Lower lobe of right lung (tissue), 2 donors: Measurements from ENCODE around the gene ZNF587. TPM values are rescaled to one million over a fixed set of nuclear protein-coding genes. Genes with fewer than 3 reads are reported as not detected.
"Not testable (repeated sequence)": the region's sequence is repeated elsewhere in the genome, so short reads cannot be mapped to it uniquely, and the experiment has no call there.

Experiments
- ATAC-seq, 2 donors: fragments of 200-7000 bp; cut with Tn5 transposase; one replicate each; pipeline ENCODE4 v1.9.1; 2020 to 2022; ENCODE audit warnings: mild to moderate bottlenecking in 2 of 2, moderate library complexity in 2 of 2
- DNase-seq: peaks from one replicate; pipeline ENCODE4 v3.0.0-alpha.2; 2020
- H3K27ac ChIP-seq: fragments of 200-600 bp; one replicate; pipeline ENCODE4 v1.8.0; 2022
- H3K27me3 ChIP-seq: fragments of 200-600 bp; one replicate; pipeline ENCODE4 v1.8.0; 2022; ENCODE audit warnings: low read depth
- H3K36me3 ChIP-seq: fragments of 200-600 bp; one replicate; pipeline ENCODE4 v1.8.0; 2022; ENCODE audit warnings: mild to moderate bottlenecking
- H3K4me1 ChIP-seq: fragments of 200-600 bp; one replicate; pipeline ENCODE4 v1.8.0; 2022
- H3K4me3 ChIP-seq: fragments of 200-600 bp; one replicate; pipeline ENCODE4 v1.8.0; 2022; ENCODE audit warnings: mild to moderate bottlenecking
- H3K9me3 ChIP-seq: fragments of 200-600 bp; one replicate; pipeline ENCODE4 v1.8.0; 2022
- CTCF ChIP-seq: fragments of 200-600 bp; IDR thresholded peaks from one replicate; pipeline ENCODE4 v1.8.0; 2022; ENCODE audit warnings: antibody characterized with exemption, mild to moderate bottlenecking
- intact Hi-C: fragments of 100-400 bp; cut with DNase I; formaldehyde crosslinking; loops from one replicate; pipeline ENCODE4 v1.11.0; 2022
- total RNA-seq: library from RNA; stranded (reverse); fragmentation: NEBNext Ultra II Directional; extraction: Animal tissue kit (Norgen Biotek cat#: 25700); gene quantifications from one replicate; pipeline ENCODE4 v1.2.1, GENCODE V29; 2021
- donor health status: DM: no; HTN: yes; CAD: no; lungs with severe emphysema.

ZNF587 gene
- total RNA-seq, 1 donor from 2014 or later: 25.6 TPM

- peak; percentile 37 for TF ChIP-seq CTCF
- ATAC-seq (peak; percentile 93 to 95), DNase-seq (peak; percentile 78)
- peaks cover 22% of the 10 kb centered on the region for H3K9me3 ChIP-seq
- peak within 1 kb of the TSS; percentile 67 for H3K4me3 ChIP-seq
- peak within 1 kb of the TSS; percentile 63 for H3K27ac ChIP-seq
- intact Hi-C loops: no loop called here
- no peaks in the 10 kb centered on the region for H3K27me3 ChIP-seq
- peaks cover 4% of the 10 kb centered on the region for H3K4me1 ChIP-seq
- H3K36me3 ChIP-seq: no peaks in the 10 kb centered on the region
Measured at GRCh38 chr19:57888560-57889231, 39.0 kb downstream of the ZNF587 start, which contains the start of gene ZNF814. TSS of gene ZNF814 (minus strand) at chr19:57889037. CDS start at chr19:57888802, 235 bp downstream.

- H3K36me3 ChIP-seq, H3K27ac ChIP-seq, intact Hi-C loops, DNase-seq, H3K4me3 ChIP-seq, H3K27me3 ChIP-seq, H3K4me1 ChIP-seq, ATAC-seq: not testable (repeated sequence)
- H3K9me3 ChIP-seq: peaks cover 11% of the 10 kb centered on the region
Measured at GRCh38 chr19:57890706-57891105, 41.0 kb downstream of the ZNF587 start.

GRCh38 chr19:57900311-57900710 is 50.7 kb downstream of the ZNF587 start:
- no peak for TF ChIP-seq CTCF

GRCh38 chr19:57903618-57904184 is 54.0 kb downstream of the ZNF587 start:
- ATAC-seq (no peak), DNase-seq (no peak)

More at GRCh38 chr19:57900311-57900710, 50.7 kb downstream of the ZNF587 start:
- DNase-seq: no peak
- no peak overlapping the region for H3K4me3 ChIP-seq
- H3K27ac ChIP-seq: no peak overlapping the region
- ATAC-seq: no peak
- no peaks in the 10 kb centered on the region for H3K27me3 ChIP-seq
- H3K9me3 ChIP-seq: peaks cover 13% of the 10 kb centered on the region
- intact Hi-C loops: no loop called here
- H3K4me1 ChIP-seq: no peaks in the 10 kb centered on the region
- H3K36me3 ChIP-seq: no peaks in the 10 kb centered on the region

GRCh38 chr19:57905258-57905657 is 55.6 kb downstream of the ZNF587 start:
- Histone ChIP-seq H3K36me3 (peaks cover 24% of the 10 kb centered on the region), H3K4me1 (no peaks in the 10 kb centered on the region), H3K4me3 (no peak overlapping the region), H3K9me3 (peaks cover 47% of the 10 kb centered on the region), H3K27ac (no peak overlapping the region), H3K27me3 (no peaks in the 10 kb centered on the region)
- no peak for TF ChIP-seq CTCF
- ATAC-seq: no peak
- no peak for DNase-seq
- intact Hi-C loops: no loop called here

More at GRCh38 chr19:57903618-57904184, 54.0 kb downstream of the ZNF587 start:
- no peak for TF ChIP-seq CTCF
- H3K36me3 ChIP-seq: peaks cover 15% of the 10 kb centered on the region
- peaks cover 38% of the 10 kb centered on the region for H3K9me3 ChIP-seq
- H3K4me1 ChIP-seq: no peaks in the 10 kb centered on the region
- H3K4me3 ChIP-seq: no peak overlapping the region
- H3K27me3 ChIP-seq: no peaks in the 10 kb centered on the region
- no peak overlapping the region for H3K27ac ChIP-seq
- intact Hi-C loops: no loop called here

- no peaks in the 10 kb centered on the region for H3K27me3 ChIP-seq
- no peak overlapping the region for H3K4me3 ChIP-seq
- H3K4me1 ChIP-seq: no peaks in the 10 kb centered on the region
- no peak overlapping the region for H3K27ac ChIP-seq
- no peak for TF ChIP-seq CTCF
- peaks cover 53% of the 10 kb centered on the region for H3K9me3 ChIP-seq
- intact Hi-C loops: no loop called here
- peaks cover 39% of the 10 kb centered on the region for H3K36me3 ChIP-seq
- DNase-seq: no peak
- no peak for ATAC-seq
Measured at GRCh38 chr19:57907394-57907793, 57.7 kb downstream of the ZNF587 start.
